Fibroblast of peridontal ligament (primary cell): Measurements from ENCODE around the gene AQP1.

Source experiments
- DNase-seq: peaks from one replicate; pipeline ENCODE4 v3.0.0-alpha.2; 2010; ENCODE audit errors: extremely low read depth

Gene AQP1

DNA sequence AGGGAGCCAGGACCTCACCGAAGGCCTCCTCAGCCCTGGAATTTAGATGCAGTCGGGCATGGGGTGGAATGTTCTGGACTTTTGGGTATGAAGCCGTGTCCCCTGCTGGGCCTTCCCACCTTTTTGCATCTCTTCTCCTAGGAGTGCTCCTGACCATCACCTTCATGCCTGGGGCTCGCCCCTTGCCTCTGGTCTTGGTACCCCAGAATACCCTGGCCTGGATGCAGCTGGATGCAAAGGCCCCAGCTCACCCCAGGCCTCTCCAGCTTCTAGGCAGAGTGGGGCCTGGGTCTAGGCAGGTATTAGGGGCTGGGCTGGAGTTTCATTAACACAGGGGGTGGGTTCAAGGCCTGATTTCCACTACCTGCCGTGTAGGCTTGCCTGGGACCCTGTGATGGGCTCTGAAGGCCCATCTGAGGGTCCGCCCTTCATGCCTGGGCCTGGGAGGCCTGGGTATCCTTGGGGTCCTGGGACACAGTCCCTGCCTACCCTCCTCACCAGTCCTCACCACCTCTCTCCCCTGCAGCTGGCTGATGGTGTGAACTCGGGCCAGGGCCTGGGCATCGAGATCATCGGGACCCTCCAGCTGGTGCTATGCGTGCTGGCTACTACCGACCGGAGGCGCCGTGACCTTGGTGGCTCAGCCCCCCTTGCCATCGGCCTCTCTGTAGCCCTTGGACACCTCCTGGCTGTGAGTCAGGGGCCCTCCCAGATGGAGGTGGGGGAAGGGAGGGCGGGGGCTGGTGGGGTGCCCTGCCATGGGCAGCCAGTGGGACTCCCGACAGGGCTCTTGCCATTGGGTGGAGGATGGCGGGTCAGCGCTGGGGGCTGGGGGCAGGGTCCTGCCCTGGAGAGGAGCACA, 10.1 kb downstream of the AQP1 start:
- no peak for DNase-seq

- no peak for DNase-seq
These were observed 10.9 kb downstream of the AQP1 start for GRCh38 chr7:30922596-30922995.

GRCh38 chr7:30923009-30923773, 11.5 kb downstream of the AQP1 start:
- no peak for DNase-seq

GRCh38 chr7:30923774-30924413, 12.2 kb downstream of the AQP1 start:
- DNase-seq: no peak

GRCh38 chr7:30924624-30925023, 13.0 kb downstream of the AQP1 start:
- no peak for DNase-seq

DNA sequence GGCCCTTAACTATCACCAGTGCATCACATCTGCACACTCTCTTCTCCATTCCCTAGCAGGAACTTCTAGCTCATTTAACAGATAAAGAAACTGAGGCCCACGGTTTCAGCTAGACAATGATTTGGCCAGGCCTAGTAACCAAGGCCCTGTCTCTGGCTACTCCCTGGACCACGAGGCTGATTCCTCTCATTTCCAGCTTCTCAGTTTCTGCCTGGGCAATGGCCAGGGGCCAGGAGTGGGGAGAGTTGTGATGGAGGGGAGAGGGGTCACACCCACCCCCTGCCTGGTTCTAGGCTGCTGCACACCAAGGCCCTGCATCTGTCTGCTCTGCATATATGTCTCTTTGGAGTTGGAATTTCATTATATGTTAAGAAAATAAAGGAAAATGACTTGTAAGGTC, 13.5 kb downstream of the AQP1 start:
- DNase-seq: no peak

- no peak for DNase-seq
These were observed 14.3 kb downstream of the AQP1 start for GRCh38 chr7:30925913-30926312.

DNA sequence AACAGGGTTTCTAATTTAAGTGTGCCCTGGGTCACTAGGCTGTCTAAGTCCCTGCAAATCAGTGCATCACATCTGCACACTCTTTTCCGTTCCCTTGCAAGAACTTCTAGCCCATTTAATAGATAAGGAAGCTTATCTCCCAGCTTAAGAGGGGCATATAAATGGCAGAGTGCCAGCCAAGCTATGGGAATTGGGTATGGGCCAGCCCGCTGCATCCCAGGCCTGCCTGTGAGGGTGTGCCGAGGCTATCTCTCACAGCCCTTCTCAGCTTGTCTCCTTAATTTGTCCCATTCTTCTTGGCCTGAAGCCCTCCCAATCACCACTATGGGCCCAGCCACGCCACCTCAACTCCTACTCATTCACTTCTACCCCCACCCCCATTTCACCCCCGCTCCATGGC, 14.7 kb downstream of the AQP1 start:
- DNase-seq: no peak

DNA sequence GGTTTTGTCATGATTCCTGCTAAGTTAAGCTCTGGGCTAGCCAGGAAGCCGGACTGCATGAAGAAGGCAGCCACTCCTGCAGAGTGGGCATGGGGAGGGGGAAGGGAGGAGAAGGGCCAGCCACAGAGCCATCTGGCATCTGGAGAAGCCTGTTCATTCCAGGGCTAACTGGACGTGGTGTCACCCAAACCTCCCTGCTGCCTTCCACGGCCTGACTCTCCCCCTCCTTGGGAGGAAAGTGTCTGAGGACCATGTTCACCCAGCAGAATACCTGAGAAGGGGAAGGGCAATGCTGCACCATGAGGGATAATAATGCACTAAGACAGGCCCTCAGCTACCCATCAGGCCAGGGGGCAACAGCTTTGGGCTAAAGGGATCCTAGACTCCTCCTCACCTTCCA, 15.4 kb downstream of the AQP1 start:
- DNase-seq: no peak

DNA sequence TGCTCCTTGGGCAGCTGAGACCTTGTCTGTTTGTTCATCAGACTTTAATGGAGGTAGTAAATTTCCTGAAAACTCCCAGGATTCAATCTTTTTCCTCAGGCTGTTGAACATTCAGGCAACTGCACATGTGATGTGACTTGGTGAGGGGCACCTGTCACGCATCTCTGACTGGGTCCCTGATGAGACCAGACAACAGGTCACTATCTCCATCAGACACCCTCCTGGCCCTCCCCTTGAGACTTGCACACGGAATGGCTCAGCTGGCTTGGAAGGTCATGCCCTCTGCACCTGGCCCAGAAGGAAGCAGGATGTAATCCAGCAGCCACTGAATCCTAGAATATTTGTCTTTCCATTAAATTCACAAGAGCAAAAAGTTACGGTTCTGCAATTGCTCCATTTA, 15.9 kb downstream of the AQP1 start:
- no peak for DNase-seq

DNA sequence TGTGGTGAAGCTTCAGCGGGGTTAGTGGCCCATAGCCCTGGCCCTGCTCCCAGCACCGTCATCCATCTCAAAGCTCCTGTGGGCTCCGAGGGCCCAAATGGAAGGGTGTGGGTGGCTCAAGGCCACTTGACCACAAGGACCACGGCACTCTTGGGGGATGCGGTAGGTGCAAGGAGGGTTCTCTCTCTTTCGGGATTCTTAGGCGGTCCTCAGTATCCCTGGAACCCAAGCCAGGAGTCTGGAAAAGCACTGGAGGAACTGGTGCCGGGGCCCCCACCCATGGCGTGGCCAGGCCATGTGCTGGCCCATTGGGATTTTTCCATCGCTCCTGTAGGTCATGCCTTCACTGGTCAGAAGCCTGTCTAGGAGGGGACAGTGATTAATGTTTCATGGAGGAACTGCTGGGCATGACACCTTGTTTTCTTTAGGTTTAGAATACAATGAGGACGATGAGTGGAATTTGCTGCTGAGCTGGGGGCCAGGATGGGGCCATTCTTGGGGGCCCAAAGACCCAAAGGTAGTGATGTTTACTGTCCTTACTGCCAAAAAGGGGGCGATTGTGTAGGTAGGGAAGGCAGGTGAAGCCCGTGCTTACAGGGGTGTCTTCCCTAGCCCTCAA, 16.7 kb downstream of the AQP1 start:
- DNase-seq: no peak

DNA sequence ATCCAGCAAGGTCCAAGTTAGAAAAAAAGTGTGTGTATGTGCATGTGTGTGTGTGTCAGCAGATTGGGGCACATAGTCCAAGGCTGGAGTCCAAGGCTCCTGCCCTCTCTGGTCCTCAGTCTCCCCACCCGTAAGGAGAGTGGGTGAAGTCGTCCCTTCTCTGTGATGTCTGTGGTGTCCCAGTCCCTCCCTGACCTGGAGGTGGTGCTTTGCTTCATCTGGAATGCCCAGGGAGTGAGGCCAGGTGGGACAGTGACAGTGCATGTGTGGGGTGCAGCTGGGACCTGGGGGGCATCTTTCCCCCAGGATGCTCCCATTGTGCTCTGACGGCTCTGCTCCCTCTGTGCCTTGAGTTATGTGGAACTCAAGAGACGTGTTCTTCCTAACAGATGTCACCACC, 18.0 kb downstream of the AQP1 start:
- DNase-seq: no peak

DNA sequence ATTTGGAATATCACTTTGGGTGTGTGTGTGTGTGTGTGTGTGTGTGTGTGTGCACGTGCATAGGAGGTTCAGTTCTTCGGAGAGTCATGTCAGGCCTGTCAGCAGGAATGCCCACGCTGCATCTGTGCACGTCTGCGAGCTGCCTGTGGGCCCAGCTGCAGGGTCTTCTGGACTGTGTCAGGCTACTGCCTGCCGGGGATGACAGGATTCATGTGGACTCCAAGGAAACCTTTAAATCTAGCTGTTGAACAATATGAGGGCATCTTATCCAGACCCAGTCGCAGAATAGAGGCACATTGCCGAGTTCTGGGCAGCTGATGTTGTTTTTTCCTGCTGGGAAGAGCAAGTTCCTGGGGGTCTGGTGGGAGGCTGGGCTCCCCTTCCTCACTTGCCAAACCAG, 19.0 kb downstream of the AQP1 start:
- no peak for DNase-seq

DNA sequence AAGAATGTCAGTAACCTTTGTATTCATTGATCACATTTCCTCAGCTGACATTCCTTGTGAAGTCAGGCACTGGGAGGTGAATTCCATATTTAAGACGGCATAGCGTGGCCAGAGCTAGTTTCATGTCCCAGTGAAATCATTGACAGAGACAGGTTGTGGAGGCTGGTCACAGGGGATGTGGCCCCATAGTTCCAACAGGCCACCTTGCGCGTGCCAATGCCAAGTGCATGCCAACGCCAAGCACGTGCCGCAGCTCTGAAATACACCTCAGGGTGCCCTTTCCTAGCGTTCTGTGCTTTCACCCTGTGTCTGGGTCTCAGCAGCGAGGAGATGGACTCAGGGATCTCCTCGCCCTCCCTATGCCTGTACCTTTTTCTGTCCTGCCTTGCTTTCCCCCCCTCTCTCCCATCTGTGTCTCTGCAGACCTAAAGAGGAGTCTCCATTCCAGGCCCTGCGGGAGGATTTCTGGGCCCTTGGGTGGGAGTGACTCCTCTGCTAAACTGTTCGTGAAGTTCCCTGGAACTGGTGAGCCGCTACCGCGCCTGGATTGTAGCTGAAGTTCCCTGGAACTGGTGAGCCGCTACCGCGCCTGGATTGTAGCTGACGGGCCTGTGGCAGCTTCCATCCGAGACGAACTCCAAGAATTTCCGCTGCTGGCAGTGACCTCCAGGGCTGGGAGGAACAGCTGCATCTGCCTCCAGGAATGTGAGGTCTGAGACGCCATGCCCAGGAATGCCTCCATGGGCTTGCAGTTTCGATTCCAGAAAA, 19.7 kb downstream of the AQP1 start:
- DNase-seq: no peak

DNA sequence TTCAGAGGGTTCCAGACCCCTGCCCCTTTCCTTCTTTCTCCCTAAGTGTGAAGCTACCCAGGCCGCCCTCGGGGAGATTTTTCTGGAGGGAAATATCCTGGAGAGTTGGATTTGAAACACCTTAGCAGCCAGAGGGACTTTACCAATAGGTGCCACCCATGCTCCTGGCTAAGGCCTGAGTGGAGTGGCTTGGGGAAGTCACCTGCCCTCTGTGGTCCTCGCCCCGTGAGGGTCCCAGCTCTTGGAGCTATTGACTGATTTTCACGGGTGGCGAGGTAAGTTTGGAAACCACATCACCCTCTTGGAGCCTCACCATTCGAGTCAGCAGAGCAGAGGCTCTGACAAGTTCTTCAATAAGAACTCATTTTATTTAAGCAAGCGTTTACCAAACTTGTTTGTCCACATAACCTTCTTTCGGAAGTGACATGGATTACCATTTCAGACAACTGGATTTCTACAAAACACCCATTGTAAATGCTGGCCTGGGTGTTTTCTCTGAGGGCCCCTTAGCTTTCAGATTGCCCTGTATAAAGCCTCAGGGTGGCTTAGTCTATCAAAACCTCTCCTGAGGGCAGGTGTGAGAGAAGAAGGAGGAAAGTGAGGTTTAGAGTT, 20.4 kb downstream of the AQP1 start:
- DNase-seq: no peak

GRCh38 chr7:30932562-30932961, 20.9 kb downstream of the AQP1 start:
- DNase-seq: no peak

DNA sequence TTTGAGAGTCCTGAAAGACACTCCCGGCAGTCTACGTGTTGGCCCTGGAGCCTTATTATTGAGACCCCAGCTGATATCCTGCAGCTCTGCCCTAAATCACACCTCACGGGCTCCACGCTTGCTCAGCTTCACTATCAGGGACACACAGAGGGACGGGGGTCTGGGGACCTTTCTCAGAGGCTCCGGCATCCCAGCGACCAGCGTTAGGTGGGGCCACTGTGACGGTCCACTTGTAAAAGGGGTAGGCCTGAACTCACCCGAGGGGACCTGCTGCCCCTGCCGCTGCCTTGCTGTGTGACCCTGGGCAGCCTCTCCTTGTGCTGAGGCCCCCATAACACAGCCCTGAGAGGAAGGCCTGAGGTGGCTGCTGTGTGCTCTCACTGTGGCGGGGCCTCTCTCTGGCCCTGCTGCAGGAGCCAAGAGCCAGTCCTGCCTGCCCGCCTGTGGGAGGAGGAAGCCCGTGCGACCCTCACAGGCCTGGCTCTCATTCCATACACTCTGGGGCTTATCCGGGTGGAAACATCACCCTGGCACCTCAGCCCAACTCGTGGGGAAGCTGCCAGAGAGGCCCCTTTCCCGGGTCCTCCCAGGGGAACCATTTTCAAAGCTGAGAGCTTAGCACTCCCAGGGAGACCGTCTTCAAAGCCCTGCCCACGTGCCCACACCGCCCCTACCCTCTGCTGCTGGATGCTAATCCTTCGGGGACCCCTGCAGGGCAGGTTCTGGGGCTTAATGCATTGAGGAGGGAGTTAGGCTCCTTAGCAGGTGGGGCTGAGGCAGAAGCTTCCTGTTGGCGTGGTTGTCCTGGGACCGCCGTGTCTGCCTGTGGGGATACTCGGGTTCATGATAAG, 21.7 kb downstream of the AQP1 start:
- DNase-seq: no peak

DNA sequence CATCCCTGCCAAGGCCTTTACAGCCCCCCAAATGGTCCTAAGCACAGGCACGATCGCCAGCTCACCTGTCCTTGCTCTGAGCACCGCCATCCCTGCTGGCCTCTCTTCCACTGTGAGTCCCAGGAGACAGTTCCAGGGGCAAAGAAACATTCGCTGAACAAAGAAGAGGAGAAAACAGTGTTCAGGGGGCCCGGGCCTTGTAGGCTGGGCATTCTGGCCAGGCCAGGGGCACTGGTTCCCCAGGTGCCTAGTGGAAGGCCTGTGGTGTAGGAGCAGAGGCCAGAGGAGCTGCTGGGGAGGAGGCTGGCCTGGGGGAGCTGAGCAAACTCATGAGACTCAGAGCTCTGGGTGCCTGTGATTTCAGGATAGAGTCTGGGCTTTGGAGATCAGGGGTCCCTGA, 22.6 kb downstream of the AQP1 start:
- no peak for DNase-seq

DNA sequence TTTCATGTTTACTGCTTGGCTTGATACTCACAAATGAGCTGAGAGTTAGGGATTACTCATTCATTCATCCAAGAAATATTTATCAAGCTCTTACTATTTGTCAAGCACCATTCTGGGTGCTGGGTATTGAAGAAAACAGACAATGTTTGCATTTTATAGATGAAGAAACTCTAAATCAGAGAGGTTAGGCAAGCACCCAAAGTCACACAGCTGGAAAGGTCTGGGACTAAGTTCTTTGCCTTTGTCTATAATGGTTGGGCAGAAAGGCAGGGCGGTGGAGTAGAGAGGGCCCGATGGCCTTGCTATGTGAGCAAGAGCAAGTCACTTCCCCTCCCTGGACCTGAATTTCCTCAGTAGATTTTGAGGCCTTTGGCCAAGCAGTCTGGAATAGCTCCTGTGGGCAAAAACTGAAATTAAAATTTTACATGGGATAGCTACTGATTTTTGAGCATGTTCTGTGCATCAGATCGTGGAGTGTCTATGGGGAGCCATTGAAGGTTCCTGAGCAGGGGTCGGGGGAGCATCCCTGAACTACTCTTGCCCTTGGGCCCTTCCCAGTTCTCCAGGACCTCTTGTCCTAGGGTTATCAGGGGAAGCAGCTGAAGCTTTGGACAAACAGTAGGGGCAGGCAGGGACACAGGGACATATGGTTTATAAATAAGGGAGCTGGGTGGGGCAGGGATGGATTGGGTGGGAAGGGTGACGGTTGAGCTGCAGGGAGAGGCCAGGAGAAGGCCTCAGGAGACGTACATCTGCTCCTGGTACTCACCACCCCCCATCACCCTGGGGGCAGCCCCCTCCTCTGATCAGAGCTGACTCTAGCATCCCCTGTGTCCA, 23.3 kb downstream of the AQP1 start:
- DNase-seq: no peak
